GM06990 (cell line): ENCODE measurements around the gene MFRP.

Experiments used
- DNase-seq: peaks from one replicate; pipeline ENCODE4 v3.0.0-alpha.2; 2011; ENCODE audit not compliant: insufficient read length; ENCODE audit errors: extremely low read depth
- H3K27me3 ChIP-seq: replicated peaks from 2 replicates; pipeline ENCODE4 v1.6.0; 2011; ENCODE audit warnings: low read length; ENCODE audit not compliant: control insufficient read depth, insufficient read depth
- H3K36me3 ChIP-seq: 2 replicates; pipeline ENCODE4 v1.5.1; 2011; ENCODE audit warnings: low read length; ENCODE audit not compliant: control insufficient read depth, insufficient read depth
- H3K4me3 ChIP-seq: replicated peaks from 2 replicates; pipeline ENCODE4 v1.5.1; 2011; ENCODE audit warnings: low read depth, mild to moderate bottlenecking, control low read depth, low read length
- CTCF ChIP-seq: IDR thresholded peaks from 2 replicates; pipeline ENCODE4 v1.5.1; 2011; ENCODE audit warnings: low read length, control low read depth, mild to moderate bottlenecking, inconsistent platforms; ENCODE audit not compliant: insufficient read depth, poor library complexity, severe bottlenecking

Gene MFRP

GRCh38 chr11:119344291-119345010 is 2.1 kb downstream of the MFRP start:
- no peak overlapping the region for H3K4me3 ChIP-seq
- DNase-seq = no peak
- no peak for TF ChIP-seq CTCF
- peaks cover 2% of the 10 kb centered on the region for H3K27me3 ChIP-seq
- no peaks in the 10 kb centered on the region for H3K36me3 ChIP-seq

GRCh38 chr11:119343726-119344125 is 2.8 kb downstream of the MFRP start:
- TF ChIP-seq CTCF = no peak
- no peak for DNase-seq
- Histone ChIP-seq H3K27me3 (peaks cover 2% of the 10 kb centered on the region), H3K4me3 (no peak overlapping the region), H3K36me3 (no peaks in the 10 kb centered on the region)

GRCh38 chr11:119342362-119343130 is 4.0 kb downstream of the MFRP start:
- no peak for TF ChIP-seq CTCF
- no peak for DNase-seq
- Histone ChIP-seq H3K4me3 (no peak overlapping the region), H3K27me3 (peaks cover 2% of the 10 kb centered on the region), H3K36me3 (peaks cover under 1% of the 10 kb centered on the region; the same call in 1 of the 2 replicates)

- H3K27me3 ChIP-seq = peaks cover 2% of the 10 kb centered on the region
- no peak for DNase-seq
These were observed 4.5 kb downstream of the MFRP start for GRCh38 chr11:119342023-119342300.

GRCh38 chr11:119341222-119342022 is 5.1 kb downstream of the MFRP start:
- no peak overlapping the region for H3K4me3 ChIP-seq
- peaks cover 2% of the 10 kb centered on the region; the same call in 1 of the 2 replicates for H3K36me3 ChIP-seq

More at GRCh38 chr11:119342023-119342300, 4.5 kb downstream of the MFRP start:
- Histone ChIP-seq H3K36me3 (peaks cover 2% of the 10 kb centered on the region; the same call in 1 of the 2 replicates), H3K4me3 (no peak overlapping the region)
- no peak for TF ChIP-seq CTCF

More at GRCh38 chr11:119341222-119342022, 5.1 kb downstream of the MFRP start:
- TF ChIP-seq CTCF = no peak
- DNase-seq = no peak
- H3K27me3 ChIP-seq = peaks cover 2% of the 10 kb centered on the region
